ENCODE data around the gene CFAP74.

DNA sequence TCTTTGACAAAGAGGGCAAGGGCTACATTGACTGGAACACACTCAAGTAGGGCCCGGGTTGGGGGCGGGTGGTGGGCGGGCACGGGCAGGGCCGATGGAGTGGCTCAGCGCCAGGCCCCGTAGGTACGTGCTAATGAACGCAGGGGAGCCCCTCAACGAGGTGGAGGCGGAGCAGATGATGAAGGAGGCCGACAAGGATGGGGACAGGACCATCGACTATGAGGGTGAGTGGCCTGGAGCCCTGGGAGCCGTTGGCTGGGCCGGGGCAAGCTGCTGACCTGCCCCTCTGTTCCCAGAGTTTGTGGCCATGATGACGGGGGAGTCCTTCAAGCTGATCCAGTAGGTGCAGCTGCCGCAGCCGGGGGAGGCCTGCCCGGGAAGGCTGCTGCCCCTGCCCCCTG is 86.7 kb downstream of the CFAP74 start:
- TF ChIP-seq, protein P1, sequence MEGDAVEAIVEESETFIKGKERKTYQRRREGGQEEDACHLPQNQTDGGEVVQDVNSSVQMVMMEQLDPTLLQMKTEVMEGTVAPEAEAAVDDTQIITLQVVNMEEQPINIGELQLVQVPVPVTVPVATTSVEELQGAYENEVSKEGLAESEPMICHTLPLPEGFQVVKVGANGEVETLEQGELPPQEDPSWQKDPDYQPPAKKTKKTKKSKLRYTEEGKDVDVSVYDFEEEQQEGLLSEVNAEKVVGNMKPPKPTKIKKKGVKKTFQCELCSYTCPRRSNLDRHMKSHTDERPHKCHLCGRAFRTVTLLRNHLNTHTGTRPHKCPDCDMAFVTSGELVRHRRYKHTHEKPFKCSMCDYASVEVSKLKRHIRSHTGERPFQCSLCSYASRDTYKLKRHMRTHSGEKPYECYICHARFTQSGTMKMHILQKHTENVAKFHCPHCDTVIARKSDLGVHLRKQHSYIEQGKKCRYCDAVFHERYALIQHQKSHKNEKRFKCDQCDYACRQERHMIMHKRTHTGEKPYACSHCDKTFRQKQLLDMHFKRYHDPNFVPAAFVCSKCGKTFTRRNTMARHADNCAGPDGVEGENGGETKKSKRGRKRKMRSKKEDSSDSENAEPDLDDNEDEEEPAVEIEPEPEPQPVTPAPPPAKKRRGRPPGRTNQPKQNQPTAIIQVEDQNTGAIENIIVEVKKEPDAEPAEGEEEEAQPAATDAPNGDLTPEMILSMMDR (optimal IDR thresholded peaks at IDR 0.05 in 1 of 3, IDR thresholded peaks at IDR 0.05 in 1 of 3, conservative IDR thresholded peaks at IDR 0.05 in 1 of 3; ENCODE audit: extremely low read depth in 1 of 3, insufficient read depth in 2 of 3, low read length in 3 of 3) = no peak
- no peak for TF ChIP-seq EZH2 (IDR thresholded peaks at IDR 0.05; ENCODE audit: low read length)
